ENCODE data around the gene GRIP2.

GRIP2 gene

DNA sequence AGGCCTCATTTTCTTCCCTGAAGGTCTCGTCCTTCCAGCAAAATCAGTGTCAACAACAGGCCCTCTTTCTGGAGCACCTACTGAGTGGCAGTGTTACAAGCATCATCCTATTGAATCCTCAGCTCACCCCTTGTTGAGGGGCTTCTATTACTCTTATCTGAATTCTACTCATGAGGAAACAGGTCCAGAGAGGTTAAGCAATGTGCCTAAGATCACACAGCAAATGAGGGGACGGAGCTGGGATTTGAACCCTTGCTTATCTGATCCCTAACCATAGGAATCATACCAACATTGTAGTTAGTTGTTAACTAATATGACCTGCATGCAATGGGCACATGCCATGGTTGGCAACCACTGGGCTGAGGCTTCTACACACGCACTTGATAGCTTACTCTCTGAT lies 74.7 kb downstream of the GRIP2 start:
- no peak for DNase-seq (ENCODE audit: low read depth)

DNA sequence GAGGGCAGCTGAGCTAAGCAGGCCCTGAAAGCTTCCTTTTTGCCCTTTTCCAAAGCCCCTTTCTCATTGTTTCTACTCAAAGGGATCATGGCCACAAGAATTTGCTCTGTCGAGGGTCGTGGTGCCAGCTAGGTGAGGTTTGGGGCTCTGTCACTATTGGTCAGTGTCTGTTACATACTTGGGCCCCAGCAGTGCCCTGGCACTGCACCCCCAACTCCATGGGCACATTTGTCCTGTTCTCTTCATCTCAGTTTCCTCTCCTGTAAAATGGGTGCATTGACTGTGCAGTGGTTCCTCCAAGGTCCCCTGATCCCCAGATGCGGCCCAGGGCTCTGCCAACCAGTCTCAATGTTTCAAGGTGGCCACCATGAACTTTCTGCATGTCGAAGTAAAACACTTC lies 75.6 kb downstream of the GRIP2 start:
- no peak for DNase-seq (ENCODE audit: low read depth)

DNA sequence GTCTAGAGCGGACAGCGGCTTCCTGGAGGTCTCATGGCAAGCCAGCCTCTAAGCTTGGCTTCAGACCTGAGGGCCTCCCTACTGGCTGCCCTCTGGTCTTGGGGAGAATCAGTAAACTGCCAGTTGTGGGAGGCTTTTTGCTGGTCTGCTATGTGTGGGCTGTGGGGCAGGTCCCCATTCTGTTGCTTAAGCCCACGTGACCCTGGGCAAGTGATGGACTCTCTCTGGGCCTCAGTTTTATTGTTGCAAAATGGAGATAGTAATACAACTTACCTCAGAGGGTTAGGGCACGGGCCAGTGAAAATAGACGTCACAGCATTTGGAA lies 76.0 kb downstream of the GRIP2 start:
- DNase-seq (ENCODE audit: low read depth): no peak

DNA sequence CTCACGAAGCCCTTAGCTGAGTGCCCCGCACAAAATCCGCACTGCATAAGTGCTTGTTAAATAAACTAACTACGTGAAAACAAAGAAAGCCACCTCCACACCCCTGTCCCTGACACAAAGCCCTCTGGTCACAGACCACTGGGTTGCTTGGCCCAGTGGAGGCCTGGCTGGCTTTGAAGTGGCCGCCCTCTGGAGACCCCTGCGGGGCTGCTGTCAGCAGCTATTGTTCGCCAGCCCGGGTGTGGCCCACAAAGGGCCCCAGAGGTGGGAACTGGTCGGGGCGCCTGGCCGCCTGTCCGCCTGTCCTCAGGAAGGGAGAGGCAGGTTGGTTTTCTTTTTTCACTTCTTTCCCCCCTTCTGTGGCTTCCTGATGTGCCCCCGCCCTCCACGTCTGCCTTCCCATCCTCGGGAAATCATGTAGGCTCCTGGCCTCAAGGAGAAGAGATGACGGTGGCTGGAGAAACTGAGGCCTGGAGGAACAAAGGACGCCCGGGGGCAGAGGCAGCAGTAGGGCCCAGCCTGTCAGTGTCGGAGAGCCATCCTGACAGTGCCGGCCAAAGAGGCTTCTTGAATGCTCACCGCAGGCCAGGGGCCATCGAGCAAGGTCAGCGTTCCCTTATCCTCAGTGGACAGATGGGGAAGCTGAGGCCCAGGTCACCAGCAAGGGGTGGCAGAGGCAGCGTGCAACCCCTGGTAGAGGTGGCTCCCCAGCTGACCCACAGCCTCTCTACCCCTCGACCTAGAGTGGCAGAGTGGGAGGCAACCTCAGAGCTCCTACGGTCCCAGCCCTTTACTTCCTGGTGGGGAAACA lies 76.6 kb downstream of the GRIP2 start:
- no peak for DNase-seq (ENCODE audit: low read depth)

DNA sequence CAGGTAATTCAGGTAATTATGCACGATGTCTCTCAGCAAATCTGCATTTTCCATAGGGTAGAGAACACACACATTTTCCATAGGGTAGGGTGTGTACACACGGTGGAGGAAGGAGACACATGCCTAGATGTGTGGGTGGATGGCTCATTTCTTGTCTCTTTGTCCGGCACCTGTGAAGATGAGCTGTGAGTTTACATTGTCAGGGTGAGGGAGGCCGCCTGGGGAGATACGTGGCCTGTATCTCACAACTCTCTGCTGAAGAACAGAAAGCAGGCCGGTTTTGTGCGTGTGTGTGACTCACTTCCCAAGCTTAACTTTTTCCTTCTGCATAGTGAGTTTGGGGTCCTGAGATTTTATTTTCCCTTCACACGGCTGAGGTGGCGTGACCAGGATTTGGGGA lies 77.4 kb downstream of the GRIP2 start:
- no peak for DNase-seq (ENCODE audit: low read depth)

DNA sequence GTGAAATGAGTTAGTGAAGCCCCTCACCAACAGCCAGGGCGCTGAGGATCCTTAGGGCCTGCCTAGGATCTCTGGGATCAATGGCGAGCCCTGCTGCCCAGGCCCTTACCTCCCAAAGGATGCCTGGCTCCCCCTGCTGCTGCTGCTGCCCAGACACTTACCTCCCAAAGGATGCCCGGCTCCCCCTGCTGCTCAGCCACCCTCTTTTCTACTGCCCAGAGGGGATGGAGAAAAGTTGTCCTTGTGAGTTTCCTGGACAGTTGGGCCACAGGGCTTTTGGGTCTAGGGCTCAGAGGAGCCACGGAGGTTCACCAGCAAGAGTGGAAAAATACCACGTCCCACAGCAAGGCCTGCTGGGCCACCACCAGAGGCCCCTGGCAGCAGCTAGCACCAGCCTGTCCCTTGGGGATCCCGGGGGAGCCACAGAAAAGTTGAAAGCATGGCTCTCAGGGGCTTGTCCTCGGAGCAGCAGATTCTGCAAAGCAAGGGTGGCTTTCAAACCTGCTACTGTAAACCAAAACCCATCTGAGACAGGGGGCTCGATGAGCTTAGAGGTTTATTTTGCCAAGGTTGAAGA lies 78.3 kb downstream of the GRIP2 start:
- DNase-seq (ENCODE audit: low read depth): peak; percentile 29

DNA sequence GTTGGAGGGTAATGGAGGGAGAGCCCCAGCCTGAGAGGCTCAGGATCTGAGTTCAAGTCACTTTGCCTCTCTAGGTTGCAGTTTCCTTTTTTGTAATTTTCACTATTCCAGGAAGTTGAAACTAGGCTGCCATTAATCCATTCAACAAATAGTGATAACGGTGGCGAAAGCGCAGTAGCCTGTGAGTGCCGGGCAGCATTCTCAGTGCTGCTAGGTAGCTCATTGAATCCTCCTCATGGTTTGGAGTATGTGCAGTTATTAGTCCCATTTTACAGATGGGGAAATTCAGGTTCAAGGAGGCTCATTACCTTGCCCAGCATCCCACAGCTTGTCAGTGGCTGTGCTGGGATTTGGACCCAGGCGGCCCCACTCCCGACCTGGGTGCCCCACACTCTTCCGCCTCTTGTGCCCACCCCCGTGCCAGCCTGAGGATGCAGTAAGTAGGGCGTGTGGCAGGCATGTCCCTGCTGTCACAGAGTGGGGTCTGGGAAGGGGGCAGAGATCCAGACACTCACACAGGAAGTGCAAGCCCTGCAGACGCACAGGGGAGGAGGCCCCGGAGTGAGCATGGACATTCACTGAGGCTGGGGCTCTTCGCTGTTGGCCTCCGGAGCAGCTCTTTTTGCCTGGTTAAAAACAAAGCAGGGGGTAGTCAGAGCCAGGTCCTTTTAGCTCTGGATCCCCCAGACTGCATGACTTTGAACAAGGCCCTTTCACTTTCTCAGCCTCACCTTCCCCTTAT lies 79.0 kb downstream of the GRIP2 start:
- no peak for DNase-seq (ENCODE audit: low read depth)

DNA sequence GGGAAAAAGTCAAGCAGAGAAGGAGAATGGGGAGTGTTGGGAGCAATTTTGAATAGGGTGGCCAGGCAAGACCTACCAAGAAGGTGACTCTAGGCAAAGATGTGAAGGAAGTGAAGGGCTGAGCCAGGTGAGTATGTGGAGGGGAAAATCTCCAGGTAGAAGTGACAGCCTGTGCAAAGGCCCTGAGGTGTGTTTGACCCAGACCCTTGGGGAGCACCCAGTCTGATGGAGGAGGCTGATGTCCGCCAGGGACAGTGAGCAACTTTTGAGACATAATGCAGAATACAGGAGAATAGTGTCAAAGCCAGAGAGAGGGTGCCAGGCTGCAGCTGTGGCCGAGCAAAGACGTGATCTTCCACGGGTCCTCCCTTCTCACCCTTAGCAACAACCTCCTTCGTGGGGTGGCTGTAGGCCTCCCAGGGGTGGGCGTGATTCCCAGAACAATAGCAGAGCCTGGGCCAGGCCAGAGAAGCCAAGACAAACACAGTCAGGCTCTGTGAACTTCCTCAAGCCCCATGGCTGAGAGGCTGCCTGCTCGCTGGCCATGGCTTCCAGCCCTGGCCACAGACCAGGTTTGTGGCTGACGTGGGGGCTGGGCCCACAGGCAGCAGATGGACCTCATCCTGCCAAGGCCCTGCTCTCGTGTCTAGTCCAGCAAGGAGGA lies 79.7 kb downstream of the GRIP2 start:
- no peak for DNase-seq (ENCODE audit: low read depth)

DNA sequence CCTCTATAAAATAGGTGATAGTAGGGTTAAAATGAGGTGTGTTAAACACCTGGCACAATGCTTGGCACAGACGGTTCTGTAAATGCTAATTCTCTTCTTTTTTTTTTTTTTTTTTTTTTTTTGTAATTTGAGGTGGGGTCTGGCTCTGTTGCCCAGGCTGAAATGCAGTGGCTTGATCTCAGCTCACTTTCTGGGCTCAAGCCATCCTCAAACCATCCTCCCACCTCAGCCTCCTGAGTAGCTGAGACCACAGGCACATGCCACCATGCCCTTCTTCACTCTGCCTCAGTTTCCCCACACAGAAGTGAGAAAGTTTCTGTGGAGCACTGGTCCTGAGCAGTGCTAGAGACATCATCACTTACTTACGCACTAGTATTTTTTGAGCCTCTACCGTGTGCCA lies 80.4 kb downstream of the GRIP2 start:
- no peak for DNase-seq (ENCODE audit: low read depth)

DNA sequence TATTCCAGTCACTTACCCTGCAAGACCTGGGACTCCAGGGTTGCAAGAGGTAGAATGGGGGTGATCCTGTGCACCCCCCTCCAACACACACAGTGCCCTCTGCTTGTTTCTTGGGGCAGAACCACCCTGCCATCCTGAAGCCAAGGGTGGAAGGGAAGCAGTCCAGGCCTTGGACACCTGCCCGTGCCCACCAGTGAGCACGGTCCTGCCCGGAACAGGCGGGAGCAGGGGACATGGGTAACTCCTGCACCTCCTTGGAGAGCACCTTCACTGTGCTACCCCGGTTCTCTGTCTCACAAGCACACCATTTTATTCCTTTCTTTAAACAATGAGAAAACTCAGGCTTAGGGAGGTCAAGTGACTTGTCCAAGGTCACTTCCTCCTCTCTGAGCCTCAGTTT lies 80.8 kb downstream of the GRIP2 start:
- no peak for DNase-seq (ENCODE audit: low read depth)

DNA sequence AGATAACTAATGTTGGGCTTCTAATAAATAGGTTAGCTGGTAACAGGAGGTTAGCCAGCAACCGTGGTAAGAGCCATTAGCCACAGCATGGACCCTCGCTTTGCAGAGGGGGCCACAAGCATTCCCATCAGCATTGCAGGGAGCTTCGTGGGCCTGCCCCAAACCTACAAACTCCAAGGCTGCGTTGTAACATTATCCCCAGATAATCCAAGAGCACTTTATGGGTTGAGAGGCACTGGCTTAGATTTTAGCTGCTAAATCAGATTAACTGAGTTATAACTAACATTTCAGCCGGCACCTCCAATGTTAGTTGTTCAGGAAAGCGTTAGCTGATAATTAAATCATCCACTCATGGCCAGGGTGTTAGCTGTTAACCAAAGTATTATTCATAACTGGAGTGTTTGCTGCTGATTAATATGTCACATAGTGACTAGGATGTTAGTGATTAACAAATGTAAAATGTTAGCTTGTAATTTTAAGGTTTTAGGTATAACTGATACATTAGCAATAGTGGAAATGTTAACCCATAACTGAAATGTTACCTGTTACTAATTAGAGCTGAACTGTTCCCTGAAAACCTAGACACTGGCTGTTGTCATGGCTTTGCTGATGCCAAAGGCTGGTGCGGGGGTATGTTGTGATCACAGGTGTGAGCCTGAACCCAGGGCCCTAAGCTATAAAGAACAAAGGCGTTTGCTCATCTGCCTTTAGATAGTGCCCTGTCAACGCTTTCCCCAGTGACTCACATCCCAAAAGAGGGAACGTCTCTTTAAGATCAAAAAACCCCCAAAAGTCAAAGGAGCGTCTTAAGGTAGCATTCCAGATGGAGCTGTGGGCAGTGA lies 81.5 kb downstream of the GRIP2 start:
- DNase-seq (ENCODE audit: low read depth): no peak

DNA sequence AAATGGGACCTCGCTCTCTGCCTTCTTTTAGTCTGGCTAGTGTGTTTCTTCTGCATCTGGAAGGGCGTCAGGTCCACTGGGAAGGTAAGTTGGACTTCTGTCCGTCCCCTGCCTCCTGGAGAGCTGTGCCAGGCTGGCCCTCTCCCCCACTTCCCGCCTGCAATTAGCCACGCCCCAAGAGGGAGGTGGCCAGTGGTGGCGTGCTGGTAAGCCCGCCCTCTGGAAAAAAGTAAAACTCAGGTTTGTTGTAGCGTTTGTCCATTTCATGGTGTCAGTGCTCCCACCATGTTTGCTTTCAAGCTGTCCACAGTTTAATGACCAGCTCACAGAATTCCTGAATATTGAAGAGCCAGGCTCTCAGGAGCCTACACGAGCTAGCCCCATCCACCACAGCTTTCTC lies 82.1 kb downstream of the GRIP2 start:
- DNase-seq (ENCODE audit: low read depth): no peak

DNA sequence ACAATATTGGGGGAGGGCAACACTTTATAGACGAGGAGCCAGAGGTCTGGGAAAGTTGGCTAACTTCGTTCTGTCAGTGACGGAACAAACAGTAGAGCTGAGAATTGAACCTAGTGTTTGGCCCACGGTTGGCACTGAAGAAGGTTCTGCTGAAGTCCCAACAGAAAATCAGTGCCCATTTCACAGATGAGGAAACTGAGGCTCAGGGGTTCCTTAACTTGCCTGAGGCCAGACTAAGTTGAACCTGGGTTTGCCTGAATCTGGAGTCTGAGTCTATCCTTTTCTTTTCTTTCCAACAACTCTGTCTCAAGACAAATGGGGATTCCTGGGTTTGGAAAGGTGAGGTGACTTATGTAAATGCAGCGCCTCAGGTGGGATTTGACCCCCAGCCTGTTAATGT lies 82.7 kb downstream of the GRIP2 start:
- DNase-seq (ENCODE audit: low read depth): no peak

DNA sequence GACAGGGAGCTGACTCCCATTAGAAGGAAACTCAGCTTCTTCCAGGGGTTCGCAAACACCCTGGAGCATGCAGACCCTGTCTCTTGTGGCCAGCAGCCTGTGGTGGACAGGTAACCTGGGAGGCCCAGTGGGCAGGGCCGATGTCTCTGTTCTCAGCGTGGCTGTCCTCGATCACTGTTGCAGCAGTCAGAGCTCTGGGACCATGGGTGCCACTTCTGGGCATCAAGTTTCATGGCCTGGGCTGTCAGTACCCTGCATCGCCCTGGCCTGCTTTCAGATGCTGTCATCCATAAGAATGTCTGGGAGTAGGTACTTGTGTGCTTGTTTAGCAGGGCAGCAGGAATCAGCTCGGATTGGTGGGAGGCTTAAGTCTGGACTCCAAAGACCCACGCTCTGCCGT lies 83.3 kb downstream of the GRIP2 start:
- no peak for DNase-seq (ENCODE audit: low read depth)

DNA sequence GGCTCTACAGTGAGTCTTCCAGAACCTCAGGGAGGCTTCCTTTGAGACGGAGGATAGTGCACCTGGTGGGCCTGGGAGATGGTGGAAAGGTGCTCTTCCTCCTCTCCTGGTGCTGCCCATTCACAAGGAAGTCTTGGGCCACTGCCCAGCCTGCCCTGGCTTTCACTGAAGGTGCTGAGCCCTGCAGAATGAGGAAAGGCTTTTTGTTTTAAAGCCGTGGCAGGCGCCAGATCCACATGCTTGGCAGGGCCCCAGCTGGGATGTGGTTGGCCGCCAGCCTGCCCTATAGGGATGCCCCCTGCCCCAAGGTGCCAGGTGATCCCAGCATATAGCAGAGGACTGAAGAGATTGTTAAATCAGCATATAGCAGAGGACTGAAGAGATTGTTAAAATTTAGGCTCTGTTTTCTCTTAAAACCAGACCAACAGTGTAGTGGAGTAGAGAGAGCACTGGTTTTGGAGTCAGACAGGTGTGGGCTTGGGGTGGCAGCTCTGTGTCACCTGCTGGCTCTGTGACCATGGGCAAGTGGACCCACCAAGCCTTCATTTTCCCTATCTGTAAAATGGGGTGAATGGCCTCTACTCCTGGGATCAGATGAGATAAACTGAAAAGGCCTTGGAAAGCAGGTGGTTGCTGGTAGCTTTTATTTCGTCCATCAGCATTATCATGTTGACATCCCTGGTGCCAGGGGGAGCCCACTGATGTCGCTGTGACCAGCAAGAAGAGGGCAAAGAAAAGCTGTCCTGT lies 84.4 kb downstream of the GRIP2 start:
- DNase-seq (ENCODE audit: low read depth): no peak

DNA sequence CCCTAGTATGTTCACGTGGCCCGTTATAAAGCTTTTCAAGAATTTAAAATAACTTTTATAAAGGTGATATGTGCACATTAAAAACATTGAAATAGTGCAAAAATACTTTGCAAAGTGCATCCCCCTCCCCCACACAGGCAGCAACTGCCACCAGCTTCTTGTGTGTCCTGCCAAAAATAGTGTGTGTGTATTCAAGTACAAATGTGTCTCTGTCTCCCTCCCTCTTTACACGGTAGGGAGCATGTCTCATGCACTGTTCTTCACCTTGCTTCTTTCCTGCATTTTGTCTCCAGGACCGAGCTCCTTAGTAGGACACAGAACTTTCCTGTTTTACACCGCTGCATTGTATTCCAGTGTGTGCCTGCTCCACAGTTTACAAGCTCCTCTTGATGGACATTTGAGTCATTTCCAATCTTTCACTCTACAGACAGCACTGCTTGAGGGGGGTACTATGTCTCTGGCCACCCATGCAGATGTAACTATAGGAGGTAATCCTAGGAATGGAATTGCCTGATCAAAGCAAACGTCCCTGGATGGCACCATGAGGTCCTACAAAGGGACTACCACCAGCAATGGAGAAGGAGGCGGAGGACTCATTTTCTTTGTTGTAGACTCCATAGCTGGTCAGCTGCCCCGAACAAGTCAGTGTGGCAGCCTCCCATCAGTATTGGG lies 85.4 kb downstream of the GRIP2 start:
- DNase-seq (ENCODE audit: low read depth): no peak

DNA sequence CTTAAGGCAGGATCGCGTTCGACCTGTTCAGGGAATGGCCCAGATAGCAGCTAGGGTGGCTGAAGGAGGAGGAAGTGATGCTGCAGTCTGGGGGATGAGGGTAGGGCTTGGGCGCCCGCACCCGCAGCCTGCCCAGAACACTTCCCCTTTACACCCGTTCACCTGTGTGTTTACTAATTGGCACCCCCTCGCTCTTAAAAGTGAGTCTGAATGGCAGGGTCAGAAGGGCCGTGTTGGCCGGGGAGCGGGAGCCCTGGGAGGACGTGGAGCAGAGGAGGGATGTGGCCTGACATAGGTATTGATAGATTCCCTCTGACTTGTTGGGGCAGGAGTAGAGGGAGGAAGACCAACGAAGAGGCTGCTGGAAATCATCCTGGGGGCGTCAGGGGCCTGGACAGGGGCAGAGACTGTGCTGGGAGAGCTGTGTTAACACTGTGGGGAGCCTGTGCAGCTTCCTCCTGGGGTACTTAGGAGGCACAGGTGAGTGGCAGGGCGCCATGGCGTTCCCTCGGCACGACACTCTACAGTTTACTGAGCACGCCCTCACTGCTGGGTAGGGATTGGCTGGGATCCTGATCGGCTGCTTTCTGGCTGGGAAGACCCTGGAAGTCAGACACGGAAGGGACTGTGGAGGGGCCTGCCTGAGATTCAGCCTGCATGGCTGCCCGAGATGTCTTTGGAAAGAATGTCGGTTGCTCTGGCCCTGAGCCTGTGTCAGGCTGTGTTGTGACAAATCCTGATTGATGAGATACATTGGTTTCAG lies 86.1 kb downstream of the GRIP2 start:
- DNase-seq (ENCODE audit: low read depth): no peak

DNA sequence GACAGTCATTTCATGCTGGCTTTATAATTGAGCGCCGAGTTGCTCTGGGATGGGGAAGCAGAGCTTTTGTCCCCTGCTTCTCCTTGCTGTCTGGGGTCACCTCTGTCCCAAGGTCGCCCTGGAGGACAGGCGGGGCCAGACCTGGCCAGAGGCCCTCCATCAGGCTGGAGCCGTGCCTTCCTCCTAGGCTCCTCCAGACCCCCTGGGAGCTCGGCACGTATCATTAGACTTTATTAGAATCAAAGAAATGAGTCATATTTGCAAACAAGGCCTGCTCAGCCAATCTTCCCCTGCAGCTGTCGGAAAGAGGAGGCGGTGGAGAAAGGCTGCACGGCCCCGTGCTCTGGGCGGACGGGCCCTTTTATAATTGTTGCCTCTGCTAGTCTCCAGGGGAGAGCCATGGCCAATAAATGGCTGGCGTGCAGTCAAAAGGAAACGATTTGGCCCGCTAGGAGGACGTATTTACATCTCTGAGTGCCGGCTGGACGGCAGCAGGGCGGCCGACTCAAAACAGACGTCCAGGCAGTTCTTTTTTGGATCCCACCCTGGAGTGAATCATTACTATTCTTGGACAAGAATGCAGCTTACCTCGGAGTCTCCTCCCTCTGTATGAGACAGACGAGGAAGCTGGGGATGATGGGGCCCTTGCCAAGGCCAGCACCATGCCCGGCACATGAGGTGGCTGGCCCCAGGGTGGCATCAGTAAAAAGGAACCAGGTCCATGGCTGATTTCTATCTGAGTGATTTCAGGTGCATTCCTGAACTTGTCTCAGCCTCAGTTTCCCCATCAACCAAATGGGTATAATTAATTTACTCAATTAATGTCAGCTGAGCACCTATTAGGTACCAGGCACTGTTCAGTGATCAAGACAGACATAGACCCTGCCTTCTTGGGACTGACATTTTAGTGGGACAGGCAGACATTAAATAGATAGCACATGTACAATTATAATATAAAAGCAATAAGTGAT lies 87.1 kb downstream of the GRIP2 start:
- no peak for DNase-seq (ENCODE audit: low read depth)
